HCT116 (cell line): ENCODE results near the gene PBX1. TPM values are rescaled to one million over a fixed set of nuclear protein-coding genes. Genes with fewer than 3 reads are reported as not detected.

ENCODE experiments used
- ATAC-seq: fragments of 200-7000 bp; cut with Tn5 transposase; 2 replicates; pipeline ENCODE4 v1.9.1; 2020; ENCODE audit warnings: mild to moderate bottlenecking, moderate library complexity
- BruUV-seq: library from RNA; stranded (reverse); fragments of 400-500 nt; replicated peaks from 2 replicates; lab custom pipeline; 2021; lab: Mats Ljungman, UMichigan
- CTCF ChIA-PET: fragments of 300-600 bp; sonication (Branson Sonifier 250); formaldehyde crosslinking; loops from one replicate; lab custom pipeline; 2021; ENCODE audit warnings: antibody characterized with exemption; lab: Charles Lee
- POLR2A ChIA-PET: fragments of 300-600, 350-600 bp; sonication (Branson Sonifier 250); formaldehyde crosslinking; loops from one replicate; lab custom pipeline; 2021; ENCODE audit warnings: antibody characterized with exemption; lab: Charles Lee
- RAD21 ChIA-PET, 2 experiments: fragments of 300-600 bp; sonication (Branson Sonifier 250); formaldehyde crosslinking; loops; one replicate each; lab custom pipeline; 2023; ENCODE audit warnings: low total read pairs in 2 of 2; ENCODE audit not compliant: uncharacterized antibody in 2 of 2, unreplicated experiment in 2 of 2, low non-redundant PET in 1 of 2; lab: Charles Lee
- DNase-seq: peaks from one replicate; pipeline ENCODE4 v3.0.0-alpha.2; 2010; ENCODE audit warnings: low read depth, low spot score
- H2AFZ ChIP-seq: fragments of 200-600 bp; shearing (Covaris generic), sonication (generic); 2 replicates; pipeline ENCODE4 v1.6.1; 2017; ENCODE audit warnings: low read depth, mixed run types, mixed read lengths, antibody characterized with exemption, low read length; ENCODE audit not compliant: poor library complexity, severe bottlenecking
- H3K27ac ChIP-seq: 2 replicates; pipeline ENCODE4 v1.5.1; 2012; ENCODE audit warnings: low read depth, low read length
- H3K27me3 ChIP-seq: fragments of 200-600 bp; sonication (generic); 2 replicates; pipeline ENCODE4 v1.6.1; 2016; ENCODE audit warnings: mixed run types, low read length, mixed read lengths; ENCODE audit not compliant: insufficient read depth
- H3K36me3 ChIP-seq, 2 experiments: fragments of 200-500 bp in 1 of 2; fragments of 200-600 bp in 1 of 2; sonication (Bioruptor generic) in 1 of 2; sonication (generic) in 1 of 2; 2 replicates each; pipeline versions ENCODE4 v1.5.1 to v1.6.1; 2014 to 2016; ENCODE audit warnings: low read length in 2 of 2, inconsistent platforms in 1 of 2, mixed read lengths in 1 of 2, mixed run types in 1 of 2; ENCODE audit not compliant: insufficient read depth in 2 of 2, control insufficient read depth in 1 of 2
- H3K4me1 ChIP-seq, 2 experiments: fragments of 200-600 bp in 1 of 2; sonication (generic) in 1 of 2; 2 replicates each; pipeline versions ENCODE4 v1.5.1 to v1.6.1; 2012 to 2017; ENCODE audit warnings: low read length in 2 of 2, inconsistent platforms in 1 of 2, mild to moderate bottlenecking in 1 of 2, mixed read lengths in 1 of 2, mixed run types in 1 of 2, moderate library complexity in 1 of 2; ENCODE audit not compliant: insufficient read depth in 2 of 2, control insufficient read depth in 1 of 2
- H3K4me2 ChIP-seq: fragments of 200-600 bp; sonication (generic); 2 replicates; pipeline ENCODE4 v1.6.1; 2017; ENCODE audit warnings: mixed run types, low read length, mixed read lengths
- H3K4me3 ChIP-seq, 2 experiments: fragments of 200-600 bp in 1 of 2; sonication (generic) in 1 of 2; replicated peaks in 1 of 2; 2 replicates each; pipeline ENCODE4 v1.5.1; 2011 to 2016; ENCODE audit warnings: low read length in 2 of 2, control low read depth in 1 of 2, low read depth in 1 of 2, mild to moderate bottlenecking in 1 of 2, mixed read lengths in 1 of 2, mixed run types in 1 of 2
- H3K79me2 ChIP-seq: fragments of 200-600 bp; sonication (generic); 2 replicates; pipeline ENCODE4 v1.6.1; 2017; ENCODE audit warnings: mild to moderate bottlenecking, mixed run types, low read length, moderate library complexity, mixed read lengths; ENCODE audit not compliant: insufficient read depth
- H3K9ac ChIP-seq: fragments of 200-600 bp; sonication (generic); 2 replicates; pipeline ENCODE4 v1.6.1; 2016; ENCODE audit warnings: low read length, mixed read lengths
- H3K9me2 ChIP-seq: fragments of 200-600 bp; sonication (generic), shearing (Covaris generic); 2 replicates; pipeline ENCODE4 v1.6.1; 2017; ENCODE audit warnings: mixed run types, mild to moderate bottlenecking, moderate library complexity; ENCODE audit not compliant: insufficient read depth
- H3K9me3 ChIP-seq, 2 experiments: fragments of 200-500 bp in 1 of 2; fragments of 200-600 bp in 1 of 2; sonication (Bioruptor generic) in 1 of 2; sonication (generic) in 1 of 2; 2 replicates each; pipeline ENCODE4 v1.6.1; 2014 to 2017; ENCODE audit warnings: low read length in 2 of 2, mixed read lengths in 2 of 2, inconsistent platforms in 1 of 2, low read depth in 1 of 2, mild to moderate bottlenecking in 1 of 2, mixed run types in 1 of 2, moderate library complexity in 1 of 2; ENCODE audit not compliant: control insufficient read depth in 1 of 2, insufficient read depth in 1 of 2
- H4K20me1 ChIP-seq: fragments of 200-600 bp; sonication (generic), shearing (Covaris generic); 2 replicates; pipeline ENCODE4 v1.6.1; 2017; ENCODE audit warnings: mixed run types, mild to moderate bottlenecking, moderate library complexity; ENCODE audit not compliant: insufficient read depth
- ATF3 ChIP-seq: IDR thresholded peaks from 2 replicates; pipeline ENCODE4 v1.6.1; 2012
- CEBPB ChIP-seq: IDR thresholded peaks from 2 replicates; pipeline ENCODE4 v1.6.1; 2012; ENCODE audit warnings: low read depth
- CTCF ChIP-seq, 3 experiments: fragments of 200-600 bp in 1 of 3; sonication (generic) in 1 of 3; IDR thresholded peaks in 2 of 3; conservative IDR thresholded peaks in 1 of 3; 2 replicates each; pipeline ENCODE4 v1.5.1; 2012 to 2017; ENCODE audit warnings: low read depth in 2 of 3, low read length in 2 of 3, antibody characterized with exemption in 1 of 3, borderline replicate concordance in 1 of 3, control low read depth in 1 of 3, mild to moderate bottlenecking in 1 of 3, mixed read lengths in 1 of 3, mixed run types in 1 of 3, moderate library complexity in 1 of 3; ENCODE audit not compliant: insufficient read depth in 1 of 3
- ELF1 ChIP-seq: IDR thresholded peaks from 2 replicates; pipeline ENCODE4 v1.6.1; 2012; ENCODE audit warnings: low read depth, borderline replicate concordance
- FOSL1 ChIP-seq: IDR thresholded peaks from 2 replicates; pipeline ENCODE4 v1.6.1; 2012; ENCODE audit warnings: low read depth
- JUND ChIP-seq: IDR thresholded peaks from 2 replicates; pipeline ENCODE4 v1.6.1; 2012
- POLR2AphosphoS5 ChIP-seq: IDR thresholded peaks from 2 replicates; pipeline ENCODE4 v1.6.1; 2011; ENCODE audit warnings: mild to moderate bottlenecking, low read depth, low read length, moderate library complexity
- REST ChIP-seq: IDR thresholded peaks from 2 replicates; pipeline ENCODE4 v1.6.1; 2012; ENCODE audit warnings: low read depth
- SRF ChIP-seq: IDR thresholded peaks from 2 replicates; pipeline ENCODE4 v1.6.1; 2012; ENCODE audit warnings: low read depth
- TCF7L2 ChIP-seq: IDR thresholded peaks from 2 replicates; pipeline ENCODE4 v1.7.0; 2011; ENCODE audit warnings: borderline replicate concordance, inconsistent platforms; ENCODE audit not compliant: insufficient read depth, insufficient read length; ENCODE audit errors: extremely low read depth
- YY1 ChIP-seq: IDR thresholded peaks from 2 replicates; pipeline ENCODE4 v1.6.1; 2011; ENCODE audit warnings: low read length, low read depth, moderate library complexity, mild to moderate bottlenecking; ENCODE audit not compliant: insufficient replicate concordance; ENCODE audit errors: extremely low read depth
- ZFX ChIP-seq: fragments of 450-650 bp; IDR thresholded peaks from 2 replicates; pipeline ENCODE4 v1.6.1; 2017
- ZNF274 ChIP-seq: fragments of 200-500 bp; sonication (Bioruptor generic); IDR thresholded peaks from 2 replicates; pipeline ENCODE4 v1.6.1; 2014; ENCODE audit warnings: mild to moderate bottlenecking, low read depth, low read length, inconsistent platforms
- intact Hi-C: fragments of 100-400 bp; cut with micrococcal nuclease; formaldehyde crosslinking; loops from 2 replicates; pipeline ENCODE4 v1.10.0; 2022
- total RNA-seq: library from RNA; stranded (reverse); gene quantifications from one replicate; pipeline ENCODE4 v1.2.1, GENCODE V29; 2021; ENCODE audit not compliant: unreplicated experiment

Gene PBX1
- total RNA-seq, 1 experiment from 2014 or later, result 29.6 TPM

GRCh38 chr1:164813776-164814175 lies 254.8 kb downstream of the PBX1 start:
- BruUV-seq, result no TSS peak
- RAD21 ChIA-PET, result no interaction called here

GRCh38 chr1:164821648-164822047 lies 262.7 kb downstream of the PBX1 start:
- no peaks in the 10 kb centered on the region for H4K20me1 ChIP-seq
- H3K9me2 ChIP-seq, result no peaks in the 10 kb centered on the region
- H3K27ac ChIP-seq, result no peak overlapping the region
- DNase-seq (no peak), ATAC-seq (no peak)
- ChIA-PET RAD21 (no interaction called here), CTCF (no interaction called here), POLR2A (no interaction called here)
- no peaks in the 10 kb centered on the region for H3K36me3 ChIP-seq
- no peaks in the 10 kb centered on the region for H3K4me1 ChIP-seq
- H3K4me3 ChIP-seq, result no peak overlapping the region
- intact Hi-C loops, result no loop called here
- H2AFZ ChIP-seq, result no peak overlapping the region
- H3K9ac ChIP-seq, result no peak overlapping the region
- H3K79me2 ChIP-seq, result no peaks in the 10 kb centered on the region
- BruUV-seq, result no TSS peak
- H3K27me3 ChIP-seq, result no peaks in the 10 kb centered on the region
- no peaks in the 10 kb centered on the region for H3K9me3 ChIP-seq
- H3K4me2 ChIP-seq, result no peak overlapping the region
- no peak for TF ChIP-seq ATF3
- TF ChIP-seq CEBPB, result no peak
- TF ChIP-seq ZFX, result no peak
- no peak for TF ChIP-seq REST
- no peak for TF ChIP-seq JUND
- no peak for TF ChIP-seq ELF1
- TF ChIP-seq POLR2AphosphoS5, result no peak
- no peak for TF ChIP-seq FOSL1
- TF ChIP-seq SRF, result no peak
- no peak for TF ChIP-seq TCF7L2
- no peak for TF ChIP-seq YY1

More at GRCh38 chr1:164813776-164814175, 254.8 kb downstream of the PBX1 start:
- Histone ChIP-seq H3K4me2 (no peak overlapping the region), H3K36me3 (no peaks in the 10 kb centered on the region), H4K20me1 (no peaks in the 10 kb centered on the region), H3K27me3 (no peaks in the 10 kb centered on the region), H3K9me2 (no peaks in the 10 kb centered on the region), H3K9ac (no peak overlapping the region), H2AFZ (no peak overlapping the region), H3K4me3 (no peak overlapping the region), H3K4me1 (no peaks in the 10 kb centered on the region), H3K9me3 (no peaks in the 10 kb centered on the region), H3K27ac (no peak overlapping the region), H3K79me2 (no peaks in the 10 kb centered on the region)
- TF ChIP-seq ZNF274 (no peak), TCF7L2 (no peak), ZFX (no peak), CTCF (IDR thresholded peaks at IDR 0.05 in 2 of 3, conservative IDR thresholded peaks at IDR 0.05 in 1 of 3; ENCODE audit: borderline replicate concordance in 1 of 3, insufficient read depth in 1 of 3, low read depth in 2 of 3, low read length in 2 of 3) (no peak)
- no peak for ATAC-seq
- POLR2A ChIA-PET, result no interaction called here
- no peak for DNase-seq
- intact Hi-C loops, result no loop called here
- CTCF ChIA-PET, result no interaction called here
